HG02981 (cell line): ENCODE measurements around the gene GPR12.
"Not testable (repeated sequence)": the region's sequence is repeated elsewhere in the genome, so short reads cannot be mapped to it uniquely, and the experiment has no call there.

Experiments used
- ATAC-seq: cut with Tn5 transposase; IDR thresholded peaks from one replicate; pipeline ENCODE4 v1.9.1; 2021; ENCODE audit warnings: mild to moderate bottlenecking, moderate library complexity; ENCODE audit not compliant: unreplicated experiment

GPR12 gene

GRCh38 chr13:26749285-26749684 lies 11.3 kb downstream of the GPR12 start:
- ATAC-seq, result no peak

- no peak for ATAC-seq
These were observed 12.9 kb downstream of the GPR12 start for GRCh38 chr13:26747706-26748105.

GRCh38 chr13:26743971-26744370 lies 16.6 kb downstream of the GPR12 start:
- no peak for ATAC-seq

GRCh38 chr13:26742691-26743358 lies 17.8 kb downstream of the GPR12 start:
- no peak for ATAC-seq

- no peak for ATAC-seq
These were observed 24.9 kb downstream of the GPR12 start for GRCh38 chr13:26735677-26736076.

GRCh38 chr13:26727633-26728032 lies 33.0 kb downstream of the GPR12 start:
- no peak for ATAC-seq

- no peak for ATAC-seq
These were observed 33.5 kb downstream of the GPR12 start for GRCh38 chr13:26727122-26727521.

GRCh38 chr13:26726684-26727083 lies 33.9 kb downstream of the GPR12 start:
- ATAC-seq, result no peak

GRCh38 chr13:26723620-26724019 lies 37.0 kb downstream of the GPR12 start:
- ATAC-seq, result not testable (repeated sequence)

GRCh38 chr13:26722321-26722720 lies 38.3 kb downstream of the GPR12 start:
- ATAC-seq, result no peak

GRCh38 chr13:26721251-26722121 lies 39.1 kb downstream of the GPR12 start:
- peak; percentile 60 for ATAC-seq

GRCh38 chr13:26719356-26719945 lies 41.1 kb downstream of the GPR12 start:
- ATAC-seq, result no peak

- ATAC-seq, result no peak
These were observed 41.7 kb downstream of the GPR12 start for GRCh38 chr13:26718872-26719271.

GRCh38 chr13:26718146-26718545 lies 42.4 kb downstream of the GPR12 start:
- ATAC-seq, result no peak

GRCh38 chr13:26716984-26717383 lies 43.6 kb downstream of the GPR12 start:
- ATAC-seq, result no peak

- no peak for ATAC-seq
These were observed 47.2 kb downstream of the GPR12 start for GRCh38 chr13:26713341-26713740.

GRCh38 chr13:26711211-26711610 lies 49.4 kb downstream of the GPR12 start:
- ATAC-seq, result no peak

- no peak for ATAC-seq
These were observed 50.4 kb downstream of the GPR12 start for GRCh38 chr13:26710166-26710565.

- no peak for ATAC-seq
These were observed 51.1 kb downstream of the GPR12 start for GRCh38 chr13:26709461-26709860.

- no peak for ATAC-seq
These were observed 52.6 kb downstream of the GPR12 start for GRCh38 chr13:26708007-26708297.

- ATAC-seq, result no peak
These were observed 53.2 kb downstream of the GPR12 start for GRCh38 chr13:26707122-26708006.
